ENCODE data around the gene IKBKE.

DNA sequence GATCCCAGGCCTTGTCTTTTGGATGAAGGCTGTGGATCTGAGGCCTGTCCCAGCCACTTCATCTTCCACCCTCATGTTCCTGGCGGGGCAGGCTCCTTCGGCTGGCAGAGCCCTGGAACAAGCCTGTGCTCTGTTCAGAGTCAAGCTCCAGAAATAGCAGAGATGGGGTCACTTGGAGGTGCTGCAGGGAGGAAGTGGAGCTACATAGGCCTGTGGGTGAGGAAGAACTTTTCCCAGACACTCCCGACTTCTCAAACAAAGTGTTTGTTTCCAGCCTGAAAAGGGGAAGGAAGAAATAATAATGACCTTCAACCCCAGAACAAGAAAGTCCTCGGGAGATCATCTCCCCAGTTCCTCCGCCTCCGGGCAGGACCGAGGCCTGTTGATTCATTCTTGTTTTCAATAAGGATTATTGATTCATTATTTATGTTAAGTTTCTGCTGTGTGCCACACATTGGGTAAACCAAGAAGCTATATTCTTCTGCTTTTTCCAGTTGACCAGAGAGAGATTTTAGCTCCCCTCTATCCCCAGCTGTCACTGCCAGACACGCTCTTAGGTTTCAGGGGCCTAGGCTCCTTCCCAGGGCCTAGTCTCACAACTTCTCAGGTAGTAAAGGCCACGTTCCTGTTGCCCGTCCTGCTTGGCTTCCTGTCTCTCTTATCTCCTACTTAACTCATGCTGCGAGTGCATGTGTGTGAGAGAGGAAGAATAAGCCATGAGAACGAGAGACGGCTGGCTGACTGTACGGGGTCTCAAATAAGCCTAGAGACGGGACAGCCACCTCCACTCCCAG is 16.9 kb downstream of the IKBKE start:
- TF ChIP-seq CTCF (IDR thresholded peaks at IDR 0.05; ENCODE audit: poor library complexity, severe bottlenecking) = no peak
- TF ChIP-seq EZH2 (IDR thresholded peaks at IDR 0.05; ENCODE audit: borderline replicate concordance, insufficient read depth, low read length, poor library complexity, severe bottlenecking) = no peak
- TF ChIP-seq POLR2AphosphoS5 (IDR thresholded peaks at IDR 0.05) = no peak
- TF ChIP-seq, protein P1, sequence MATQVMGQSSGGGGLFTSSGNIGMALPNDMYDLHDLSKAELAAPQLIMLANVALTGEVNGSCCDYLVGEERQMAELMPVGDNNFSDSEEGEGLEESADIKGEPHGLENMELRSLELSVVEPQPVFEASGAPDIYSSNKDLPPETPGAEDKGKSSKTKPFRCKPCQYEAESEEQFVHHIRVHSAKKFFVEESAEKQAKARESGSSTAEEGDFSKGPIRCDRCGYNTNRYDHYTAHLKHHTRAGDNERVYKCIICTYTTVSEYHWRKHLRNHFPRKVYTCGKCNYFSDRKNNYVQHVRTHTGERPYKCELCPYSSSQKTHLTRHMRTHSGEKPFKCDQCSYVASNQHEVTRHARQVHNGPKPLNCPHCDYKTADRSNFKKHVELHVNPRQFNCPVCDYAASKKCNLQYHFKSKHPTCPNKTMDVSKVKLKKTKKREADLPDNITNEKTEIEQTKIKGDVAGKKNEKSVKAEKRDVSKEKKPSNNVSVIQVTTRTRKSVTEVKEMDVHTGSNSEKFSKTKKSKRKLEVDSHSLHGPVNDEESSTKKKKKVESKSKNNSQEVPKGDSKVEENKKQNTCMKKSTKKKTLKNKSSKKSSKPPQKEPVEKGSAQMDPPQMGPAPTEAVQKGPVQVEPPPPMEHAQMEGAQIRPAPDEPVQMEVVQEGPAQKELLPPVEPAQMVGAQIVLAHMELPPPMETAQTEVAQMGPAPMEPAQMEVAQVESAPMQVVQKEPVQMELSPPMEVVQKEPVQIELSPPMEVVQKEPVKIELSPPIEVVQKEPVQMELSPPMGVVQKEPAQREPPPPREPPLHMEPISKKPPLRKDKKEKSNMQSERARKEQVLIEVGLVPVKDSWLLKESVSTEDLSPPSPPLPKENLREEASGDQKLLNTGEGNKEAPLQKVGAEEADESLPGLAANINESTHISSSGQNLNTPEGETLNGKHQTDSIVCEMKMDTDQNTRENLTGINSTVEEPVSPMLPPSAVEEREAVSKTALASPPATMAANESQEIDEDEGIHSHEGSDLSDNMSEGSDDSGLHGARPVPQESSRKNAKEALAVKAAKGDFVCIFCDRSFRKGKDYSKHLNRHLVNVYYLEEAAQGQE (IDR thresholded peaks at IDR 0.05; ENCODE audit: borderline replicate concordance) = no peak
- TF ChIP-seq EP300 (conservative IDR thresholded peaks at IDR 0.05; ENCODE audit: poor library complexity, severe bottlenecking) = no peak
- TF ChIP-seq RAD21 (conservative IDR thresholded peaks at IDR 0.05) = no peak
- no peak for TF ChIP-seq TAF1 (IDR thresholded peaks at IDR 0.05; ENCODE audit: low read depth)
